Astrocyte of the hippocampus (primary cell): ENCODE measurements around the gene ILK.

ENCODE experiments used
- DNase-seq: peaks from one replicate; pipeline ENCODE4 v3.0.0; 2011; ENCODE audit warnings: low read depth, low spot score

ILK gene

DNA sequence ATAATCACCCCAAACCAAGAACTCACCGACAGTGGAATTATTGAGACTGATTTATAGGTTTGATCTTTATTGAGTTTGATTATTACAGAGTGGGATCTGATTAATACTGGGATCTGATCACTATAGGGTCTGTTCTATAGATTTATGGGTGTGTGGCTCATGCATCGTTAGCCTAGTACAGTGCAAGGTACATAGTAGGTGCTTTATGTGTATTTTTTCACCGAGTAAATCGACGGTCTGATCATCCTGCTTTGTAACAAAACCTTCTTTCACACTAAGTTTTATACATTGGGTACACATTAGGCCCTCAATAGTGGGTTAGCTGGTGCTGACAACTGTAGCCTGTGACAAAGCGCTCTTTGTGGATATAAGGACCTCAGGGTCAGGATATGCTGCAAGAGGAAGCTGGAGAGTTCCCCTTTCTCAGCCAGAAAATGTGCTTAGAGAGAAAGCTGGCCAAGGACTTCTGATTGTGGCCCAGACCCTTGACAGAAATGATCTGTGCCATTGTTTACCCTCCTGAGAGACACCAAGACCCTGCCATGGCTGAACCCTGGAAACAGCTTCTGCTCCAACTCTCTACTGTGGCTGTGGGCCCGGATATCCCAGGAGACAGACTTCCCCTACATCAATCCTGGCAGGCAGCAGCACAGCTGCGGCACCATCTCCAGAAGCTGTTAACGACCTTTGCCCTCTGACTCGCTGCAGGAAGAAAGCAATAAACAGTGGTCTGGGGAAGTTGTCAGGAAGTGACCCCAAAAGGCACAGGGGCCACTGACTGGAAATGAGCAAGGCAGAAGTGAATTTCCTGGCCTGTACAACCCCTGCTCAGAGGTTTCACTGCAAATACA is 31.7 kb downstream of the ILK start:
- DNase-seq, result no peak

DNA sequence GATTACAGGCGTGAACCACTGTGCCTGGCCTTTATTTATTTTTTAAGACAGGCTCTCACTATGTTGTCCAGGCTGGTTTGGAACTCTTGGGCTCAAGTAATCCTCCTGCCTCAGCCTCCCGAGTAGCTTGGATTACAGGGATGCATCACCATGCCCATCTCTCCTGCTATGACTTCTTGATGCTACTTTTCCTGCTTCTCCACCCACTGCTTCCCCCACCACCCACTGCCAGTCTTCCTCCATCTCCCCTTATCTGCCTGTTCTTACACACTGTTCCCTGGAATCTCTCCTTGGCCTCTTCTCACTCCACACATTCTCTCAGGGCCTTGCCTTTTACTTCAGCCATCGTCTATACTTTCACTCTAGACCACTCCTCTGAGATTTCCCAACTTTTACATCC is 32.9 kb downstream of the ILK start:
- DNase-seq, result no peak

DNA sequence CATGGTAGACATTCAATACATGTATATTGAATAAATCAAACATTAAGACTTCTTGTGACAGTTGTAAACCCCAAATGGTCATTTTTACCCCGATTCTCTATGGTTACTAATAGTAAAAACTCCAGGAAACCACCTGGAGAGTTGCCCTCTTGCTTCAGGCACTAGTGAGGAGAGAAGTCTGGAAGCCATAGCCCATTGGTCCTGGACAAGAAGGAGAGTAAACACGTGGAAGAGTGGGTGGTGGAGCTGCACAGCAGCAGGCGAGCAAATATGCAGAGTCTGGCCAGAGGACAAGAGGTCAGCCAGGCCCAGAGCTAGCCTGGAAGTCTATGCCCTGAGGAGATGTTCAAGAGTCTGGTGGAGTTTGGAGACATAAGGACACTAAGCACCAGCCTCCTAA is 34.3 kb downstream of the ILK start:
- peak; percentile 36 for DNase-seq

DNA sequence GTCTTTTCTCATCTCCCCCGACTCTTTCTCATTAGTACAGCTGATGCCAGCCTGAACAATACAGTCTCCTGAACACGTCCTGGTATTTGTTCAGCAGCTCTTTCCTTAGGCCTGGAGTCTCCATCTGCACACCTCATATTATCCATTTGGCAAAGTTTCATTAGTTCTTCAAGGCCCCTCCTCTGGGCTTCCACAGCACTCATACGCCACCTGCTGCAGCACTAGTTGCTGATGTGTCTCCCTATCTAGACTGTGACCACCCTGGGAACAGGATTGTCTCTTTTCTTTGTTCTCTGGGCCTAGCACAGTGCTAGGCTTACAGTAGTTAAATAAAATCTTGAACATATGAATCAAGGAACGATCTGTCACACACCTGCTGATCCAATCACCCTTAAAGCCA is 34.9 kb downstream of the ILK start:
- no peak for DNase-seq

DNA sequence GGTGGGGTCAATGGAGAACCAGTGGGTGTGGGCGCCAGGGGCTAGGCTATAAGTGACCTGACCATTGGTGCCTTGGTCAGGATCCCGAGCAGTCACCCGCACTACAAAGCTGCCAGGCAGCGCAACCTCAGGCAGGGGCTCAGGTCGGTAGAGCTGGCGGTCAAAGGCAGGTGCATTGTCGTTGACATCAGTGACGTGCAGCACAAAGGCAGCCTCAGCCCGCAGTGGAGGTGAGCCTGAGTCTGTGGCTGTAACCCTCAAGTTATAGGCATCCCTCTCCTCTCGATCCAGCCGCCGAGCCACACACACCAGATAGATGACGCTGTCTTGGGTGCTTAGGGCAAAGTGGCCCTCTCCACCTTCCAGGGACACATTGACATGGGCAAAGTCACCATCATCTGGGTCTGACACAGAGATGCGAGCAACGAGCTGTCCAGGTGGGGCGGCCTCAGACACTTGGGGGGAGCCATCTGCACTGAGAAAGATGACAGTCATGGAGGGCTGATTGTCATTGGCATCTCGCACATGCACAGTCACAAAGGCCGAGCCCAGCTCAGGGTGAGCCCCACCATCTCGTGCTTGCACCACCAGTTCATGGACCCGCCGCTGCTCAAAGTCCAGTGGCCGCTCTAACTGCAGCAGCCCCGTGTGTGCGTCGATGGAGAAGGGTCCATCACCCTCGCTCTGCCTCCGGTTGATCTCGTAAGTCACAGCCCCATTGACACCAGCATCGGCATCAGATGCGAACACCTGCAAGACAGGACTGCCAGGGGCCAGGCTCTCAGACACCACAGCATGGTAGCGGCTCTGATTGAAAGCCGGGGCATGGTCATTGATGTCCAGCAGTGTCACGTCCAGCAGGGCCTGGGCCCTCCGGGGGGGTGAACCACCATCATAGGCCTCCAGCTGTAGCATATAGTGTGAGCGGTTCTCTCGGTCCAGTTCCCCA is 36.7 kb downstream of the ILK start:
- DNase-seq, result no peak

DNA sequence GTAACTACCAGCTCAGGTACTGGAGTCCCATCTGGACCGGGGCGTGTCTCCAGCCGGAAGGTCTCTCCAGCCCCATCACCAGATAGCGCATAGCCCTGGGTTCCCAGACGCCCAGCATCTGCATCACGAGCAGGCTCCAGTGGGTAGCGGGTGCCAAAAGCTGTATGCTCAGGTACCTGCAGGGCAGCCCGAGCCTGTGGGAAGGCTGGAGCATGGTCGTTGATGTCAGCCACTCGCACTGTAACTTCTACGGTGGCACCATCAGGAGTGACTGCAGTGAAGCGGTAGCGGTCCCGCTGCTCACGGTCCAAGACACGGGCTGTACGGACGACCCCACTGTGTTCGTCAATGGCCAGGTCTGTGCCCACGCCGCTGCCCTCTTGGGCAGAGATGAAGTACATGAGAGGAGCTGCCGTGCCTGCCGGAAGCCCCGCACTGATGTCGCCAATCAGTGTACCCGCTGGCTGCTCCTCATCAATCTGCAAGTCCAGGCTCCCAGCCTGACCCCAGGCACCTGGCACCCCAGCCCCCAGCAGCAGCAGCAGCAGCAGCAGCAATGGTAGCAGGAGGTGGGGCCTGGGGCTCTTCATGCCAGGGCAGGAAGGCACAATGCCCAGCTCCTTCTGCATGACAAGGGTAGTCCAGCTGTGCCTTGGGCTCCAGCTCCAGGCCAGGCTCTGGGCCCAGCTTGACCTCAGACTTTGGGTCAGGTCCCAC is 37.6 kb downstream of the ILK start:
- DNase-seq, result no peak

DNA sequence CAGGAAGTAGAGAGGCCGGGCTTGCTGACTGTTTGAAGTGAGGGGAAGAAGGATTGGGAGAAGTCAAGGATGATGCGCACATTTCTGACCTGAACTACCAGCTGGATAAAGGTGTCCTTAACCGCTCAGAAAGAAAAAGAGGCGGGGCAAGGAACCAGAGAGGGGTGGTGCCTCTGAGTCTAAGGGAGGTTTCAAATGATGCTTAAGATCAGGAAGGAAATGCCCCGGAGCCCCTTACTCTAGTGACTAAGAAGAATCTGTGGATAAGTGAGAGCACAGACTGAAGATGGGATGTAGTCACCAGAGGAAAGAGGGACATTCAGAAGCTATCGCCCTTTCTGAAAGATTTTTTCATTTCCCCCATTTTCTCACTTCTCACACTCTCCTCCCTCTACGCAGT is 39.4 kb downstream of the ILK start:
- no peak for DNase-seq

DNA sequence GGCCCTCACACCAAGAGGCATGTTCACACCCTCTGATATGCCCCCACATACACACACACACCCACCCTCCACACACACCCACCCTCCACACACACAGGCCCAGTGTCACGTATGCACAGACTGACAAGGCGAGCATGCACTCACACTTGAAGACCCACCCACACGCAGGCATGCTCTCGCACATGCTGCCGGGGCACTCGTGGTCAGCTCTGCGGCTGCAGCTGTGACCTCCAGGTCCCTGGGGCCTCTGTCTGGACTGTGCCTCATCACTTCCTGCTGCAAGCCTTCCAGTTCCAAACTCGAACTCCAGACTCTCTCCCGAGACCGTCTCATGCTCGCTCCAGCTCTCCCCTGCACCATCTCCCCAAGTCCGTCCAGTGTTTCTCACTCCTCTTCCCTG is 42.5 kb downstream of the ILK start:
- no peak for DNase-seq

DNA sequence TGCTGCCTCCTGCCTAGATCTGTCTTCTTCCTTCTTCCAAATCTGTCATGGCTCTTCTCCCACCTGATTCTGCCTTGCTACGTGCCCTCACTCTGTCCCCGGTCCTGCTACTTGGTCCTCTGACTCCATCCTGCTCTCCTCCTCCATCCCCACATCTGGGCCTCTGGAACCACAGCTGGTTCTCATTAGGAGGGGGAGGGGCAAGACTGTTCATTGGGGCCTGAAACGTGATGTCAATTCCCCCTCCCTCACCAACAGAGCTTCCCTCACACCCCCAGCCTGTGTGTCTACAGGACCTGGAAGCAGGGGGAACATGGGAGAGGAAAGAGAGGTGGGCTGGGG is 43.0 kb downstream of the ILK start:
- no peak for DNase-seq

DNA sequence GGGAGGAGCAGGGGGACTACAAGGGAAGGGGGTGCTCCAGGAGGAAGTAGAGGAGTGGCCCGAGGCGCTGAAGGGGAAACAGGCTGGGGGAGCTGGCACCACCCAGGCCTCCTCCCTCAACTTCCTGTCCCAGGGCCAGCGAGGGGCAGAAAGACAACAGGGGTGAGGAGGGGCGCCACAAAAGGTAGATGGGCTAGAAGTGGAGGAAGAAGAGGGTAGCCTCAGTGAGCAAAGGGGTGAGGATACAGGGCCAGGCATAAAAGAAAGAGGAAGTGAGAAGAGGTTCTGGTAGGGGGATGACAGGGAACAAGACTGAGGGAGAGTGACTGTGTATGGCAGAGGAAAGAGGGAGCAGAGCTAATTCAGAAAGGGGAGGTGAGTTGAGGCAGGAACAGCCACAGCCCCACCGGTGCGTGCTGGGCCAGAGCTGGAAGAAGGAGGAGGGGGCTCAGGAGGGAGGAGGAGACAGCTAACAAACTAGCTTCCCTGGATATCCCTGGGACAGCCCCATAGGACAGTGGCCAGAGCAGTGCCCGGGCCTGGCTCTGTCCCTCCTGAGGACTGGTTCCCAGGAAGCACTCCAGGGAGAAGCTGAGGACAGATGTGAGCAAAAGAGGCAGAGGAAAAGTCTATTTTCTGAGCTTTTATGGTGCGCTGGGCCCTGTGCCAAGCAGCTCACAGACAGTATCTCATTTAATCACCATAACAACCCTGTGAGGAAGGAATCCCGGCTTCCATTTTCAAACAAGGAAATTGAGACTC is 43.5 kb downstream of the ILK start:
- peak; percentile 39 for DNase-seq

DNA sequence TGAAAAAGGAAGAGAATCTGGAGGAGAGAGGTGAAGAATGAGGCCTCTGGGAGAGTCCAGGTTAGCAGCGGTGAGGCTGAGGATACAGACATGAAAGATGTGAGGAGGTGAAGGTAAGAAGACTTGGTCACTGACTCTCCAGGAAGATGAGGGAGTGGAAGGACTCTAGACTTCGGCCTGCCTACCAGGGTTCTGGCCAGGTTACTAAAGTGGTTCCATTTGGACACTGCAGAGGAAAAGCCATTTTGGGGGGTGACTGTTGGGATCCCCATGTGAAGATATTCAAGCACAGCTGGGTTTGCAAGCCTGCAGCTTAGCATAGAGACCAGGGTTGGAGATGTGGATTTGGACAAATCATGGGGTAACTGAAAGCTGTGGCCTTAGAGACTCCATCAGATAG is 44.3 kb downstream of the ILK start:
- no peak for DNase-seq

DNA sequence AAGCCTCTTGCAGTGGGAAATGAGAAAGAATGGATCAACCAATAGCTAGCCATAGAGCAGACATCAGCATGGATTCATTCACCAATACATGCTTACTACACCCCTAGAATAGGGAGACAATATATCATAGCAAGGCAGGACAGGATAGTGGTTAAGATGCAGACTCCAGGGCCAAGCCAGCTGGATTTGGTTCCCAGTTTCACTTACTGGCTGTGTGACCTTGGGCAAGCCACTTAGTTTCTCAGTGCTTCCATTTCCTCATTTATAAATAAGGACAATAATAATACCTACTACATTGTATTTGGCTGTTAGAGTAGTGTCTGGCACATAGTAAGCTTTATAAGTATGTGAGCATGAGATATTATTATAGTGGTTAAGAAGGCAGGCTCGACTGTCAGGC is 44.9 kb downstream of the ILK start:
- DNase-seq, result no peak

DNA sequence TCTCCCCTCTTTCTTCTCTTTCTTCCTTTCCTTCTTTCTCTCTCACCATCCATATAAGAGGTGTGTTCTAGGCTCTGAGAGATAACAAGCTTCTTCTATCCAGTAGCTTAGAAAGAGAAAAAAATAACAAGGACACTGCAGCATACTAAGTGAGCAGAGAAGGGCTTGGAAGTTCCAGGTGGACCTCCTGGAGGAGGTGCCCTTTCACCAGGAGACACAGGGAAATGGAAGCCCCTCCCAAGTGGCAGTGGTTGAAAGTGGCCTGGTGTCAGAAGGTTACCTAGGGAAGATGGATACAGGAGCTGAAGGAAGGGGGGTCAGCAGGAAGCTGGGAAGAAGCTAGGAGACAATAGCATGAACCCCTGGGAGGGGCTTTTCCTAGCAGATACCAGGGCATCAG is 46.5 kb downstream of the ILK start:
- no peak for DNase-seq

DNA sequence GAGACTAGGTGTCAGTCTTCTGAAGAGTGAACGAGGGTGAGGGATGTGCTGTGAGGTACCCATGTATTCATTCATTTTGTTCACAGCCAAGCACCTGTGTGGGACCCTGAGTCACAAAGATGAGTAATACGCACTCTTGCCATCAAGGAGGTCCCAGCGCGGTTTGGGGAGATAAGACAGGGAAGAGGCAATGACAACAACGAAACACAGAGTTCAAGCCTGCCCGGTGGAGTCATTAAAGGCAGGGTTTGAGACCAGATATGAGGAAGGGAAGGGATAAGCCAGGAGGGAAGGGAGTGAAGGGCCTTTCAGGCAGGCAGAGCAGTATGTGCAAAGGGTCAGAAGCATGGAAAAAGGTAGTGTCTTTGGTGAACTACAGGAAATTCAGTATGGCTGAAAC is 47.4 kb downstream of the ILK start:
- DNase-seq, result no peak

DNA sequence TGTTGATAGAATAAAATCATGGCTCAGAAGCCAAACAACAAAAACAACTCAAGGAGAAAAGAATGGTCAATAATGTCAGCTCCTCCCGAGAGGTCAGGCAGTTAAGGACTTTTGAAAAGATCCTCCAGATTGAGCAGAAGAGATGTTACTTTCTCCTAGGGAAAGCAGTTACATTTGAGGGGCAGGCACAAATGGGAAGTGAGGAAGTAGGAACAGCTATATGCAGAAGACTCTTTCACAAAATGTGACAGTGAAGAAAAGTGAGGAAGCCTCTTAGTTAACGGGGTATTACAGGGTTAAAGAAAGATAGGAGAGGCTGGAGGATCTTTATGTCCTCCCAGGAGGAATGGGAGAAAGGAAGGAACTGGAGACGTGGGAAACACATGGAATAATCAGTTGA is 48.6 kb downstream of the ILK start:
- DNase-seq, result no peak

DNA sequence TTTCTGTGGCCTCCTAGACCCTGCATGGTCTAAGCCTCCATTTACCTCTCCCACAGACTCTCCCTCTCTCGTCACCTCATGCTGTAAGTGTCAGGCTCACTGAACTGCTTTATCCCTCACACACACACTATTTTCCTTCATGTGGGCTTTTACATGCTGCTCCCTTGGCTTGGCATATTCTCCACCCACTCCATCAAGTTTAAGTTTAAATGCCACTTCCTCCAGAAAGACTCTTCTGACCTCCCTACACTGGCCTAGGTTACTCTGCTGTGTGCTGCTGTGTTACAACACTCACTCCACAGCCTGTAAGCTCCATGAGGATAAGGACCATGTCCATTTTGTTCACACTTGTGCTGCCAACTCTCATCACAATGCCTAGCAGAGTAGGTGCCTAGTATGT is 49.5 kb downstream of the ILK start:
- no peak for DNase-seq

DNA sequence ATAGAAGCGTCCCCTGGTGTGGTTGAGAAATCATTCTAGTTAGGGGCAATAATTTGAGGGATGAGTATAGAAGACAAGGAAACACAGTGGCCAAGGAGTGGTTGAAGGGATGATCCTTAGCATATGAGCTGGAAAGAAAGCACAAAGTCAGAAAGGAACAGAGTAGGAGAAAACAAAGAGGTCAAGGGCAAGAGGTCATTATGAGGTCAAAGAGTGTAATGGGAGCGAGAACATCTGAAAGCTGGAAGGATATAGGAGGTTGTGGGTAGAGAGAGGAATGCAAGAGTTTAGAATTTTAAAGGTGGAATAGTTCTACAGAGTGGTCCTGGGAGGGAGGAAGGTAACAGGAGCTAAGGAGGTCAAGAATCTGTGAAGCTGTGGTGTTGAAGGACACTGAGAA is 50.1 kb downstream of the ILK start:
- no peak for DNase-seq

DNA sequence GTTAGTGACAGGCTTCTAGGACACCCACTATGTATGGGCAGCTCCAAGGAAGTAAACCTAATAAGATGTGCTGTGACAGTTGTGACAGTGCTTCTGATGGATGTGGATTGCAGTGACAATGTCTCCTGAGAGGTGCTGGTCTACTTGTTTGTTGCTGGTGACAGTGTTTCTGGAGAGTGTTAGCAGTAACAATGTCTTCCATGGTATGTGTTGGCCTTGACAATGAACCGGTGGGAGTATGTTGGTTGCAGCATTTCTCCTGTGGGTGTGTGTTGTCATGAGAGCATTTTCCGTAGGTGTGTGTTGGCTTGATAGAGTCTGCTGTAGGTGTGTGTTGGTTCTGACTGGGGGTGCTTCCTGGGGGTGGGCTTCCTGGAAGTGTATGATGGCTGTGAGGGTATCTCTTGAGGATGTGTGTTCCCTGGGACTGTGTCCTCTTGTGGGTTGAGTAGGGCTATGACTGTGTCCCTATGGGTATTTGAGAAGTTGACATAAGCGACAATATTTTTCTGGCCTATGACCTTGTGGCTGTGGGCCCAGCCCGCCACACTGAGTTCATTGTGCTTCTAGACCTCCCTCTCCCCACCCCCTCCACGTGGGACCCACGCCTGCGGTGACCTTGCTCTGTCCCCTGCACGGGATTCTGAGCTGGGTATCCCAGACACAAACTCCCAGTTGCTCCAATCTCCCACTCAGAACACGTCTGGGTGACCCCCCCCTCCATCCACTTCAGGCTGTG is 50.9 kb downstream of the ILK start:
- DNase-seq, result peak; percentile 20

DNA sequence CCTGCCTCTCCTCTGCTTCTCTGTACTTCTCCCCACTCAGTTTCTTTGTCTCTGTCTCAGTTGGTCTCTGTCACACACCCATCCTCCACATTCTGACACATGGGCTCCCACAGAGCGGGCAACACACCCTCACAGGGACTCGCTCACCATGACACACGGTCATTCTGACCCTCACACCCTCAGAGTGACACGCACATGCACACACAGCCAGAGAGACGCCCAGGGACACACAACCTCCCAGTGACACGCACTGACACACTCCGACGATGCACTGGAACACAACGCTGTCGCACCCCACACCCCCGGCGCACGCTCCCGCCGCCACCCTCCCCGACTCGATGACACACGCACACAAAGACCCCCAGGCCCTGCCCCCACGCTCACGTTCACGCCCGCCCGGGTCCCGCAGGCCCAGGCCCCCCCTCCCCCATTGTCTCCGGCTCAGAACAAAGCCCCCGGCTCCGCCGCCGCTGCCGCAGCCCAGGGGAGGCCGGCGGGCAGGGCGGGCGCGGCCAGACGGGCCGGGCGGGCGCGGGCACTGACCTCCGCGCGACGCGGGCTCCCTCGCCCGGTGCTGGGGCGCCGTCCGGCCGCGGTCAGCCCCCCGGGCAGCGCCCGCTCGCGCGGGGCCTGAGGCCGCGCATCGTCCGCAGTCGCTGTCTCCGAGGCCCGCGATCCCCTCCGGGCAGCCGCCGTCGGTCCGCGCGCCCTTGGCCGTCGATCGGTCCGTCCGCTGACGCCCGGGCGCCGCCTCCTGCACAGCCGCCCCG is 51.6 kb downstream of the ILK start:
- peak; percentile 53 for DNase-seq
